ENCODE measurements around the gene TXNRD2. TPM values are rescaled to one million over a fixed set of nuclear protein-coding genes. Genes with fewer than 3 reads are reported as not detected.

Gene TXNRD2
- total RNA-seq, 1 experiment from 2014 or later, result 22.9 TPM

GRCh38 chr22:19991395-19991644 is 49.7 kb upstream of the TXNRD2 start:
- Mint-ChIP-seq H3K36me3 (ENCODE audit: insufficient read depth in 1 of 3, low read depth in 3 of 3) (no peaks in the 10 kb centered on the region), H3K9me3 (no peaks in the 10 kb centered on the region; a peak in 1 of 5 replicates), H3K4me3 (no peak overlapping the region), H3K4me1 (peaks cover 0 to 14% of the 10 kb centered on the region in 2 experiments; a peak in 2 of 4 replicates), H3K27ac (no peak overlapping the region), H3K27me3 (ENCODE audit: low read depth) (no peaks in the 10 kb centered on the region)
- no peak overlapping the region for H2BK12ac ChIP-seq (ENCODE audit: insufficient read length, low read depth, low read length)
- H2AK5ac ChIP-seq (ENCODE audit: insufficient read length, low read length), result no peak overlapping the region
- no peak overlapping the region for H3K23ac ChIP-seq (ENCODE audit: insufficient read length, low read depth, low read length)
- no peaks in the 10 kb centered on the region for H3K27me3 ChIP-seq (ENCODE audit: insufficient read depth, low read length)
- no peak overlapping the region for H4K91ac ChIP-seq (ENCODE audit: insufficient read length, low read depth, low read length)
- no peaks in the 10 kb centered on the region for H3K4me1 ChIP-seq (ENCODE audit: insufficient read depth, low read length)
- H2BK5ac ChIP-seq (ENCODE audit: insufficient read length, low read length), result no peak overlapping the region
- H3T11ph ChIP-seq (ENCODE audit: low read length), result no peak overlapping the region
- no peaks in the 10 kb centered on the region for H3K9me3 ChIP-seq (ENCODE audit: control insufficient read depth, low read depth, low read length)
- no peak overlapping the region for H3K27ac ChIP-seq (ENCODE audit: insufficient read length, low read depth, low read length)
- no peak for TF ChIP-seq CTCF (conservative IDR thresholded peaks at IDR 0.05)
- no peaks in the 10 kb centered on the region for H3K23me2 ChIP-seq (ENCODE audit: insufficient read length, low read depth, low read length, poor library complexity, severe bottlenecking)
- no peak overlapping the region for H4K5ac ChIP-seq (ENCODE audit: insufficient read length, low read depth, low read length)
- H2BK120ac ChIP-seq (ENCODE audit: low read depth, low read length, poor library complexity, severe bottlenecking), result no peak overlapping the region
- H3K4ac ChIP-seq (ENCODE audit: low read depth, low read length), result no peak overlapping the region
- H3K79me1 ChIP-seq (ENCODE audit: insufficient read depth, low read depth, low read length, poor library complexity, severe bottlenecking), result no peaks in the 10 kb centered on the region
- no peak overlapping the region for H2BK20ac ChIP-seq (ENCODE audit: low read depth, low read length, poor library complexity, severe bottlenecking)
- H3K14ac ChIP-seq (ENCODE audit: insufficient read depth, low read length), result no peak overlapping the region; the same call in 1 of the 2 replicates
- no peak overlapping the region for H3K9ac ChIP-seq (ENCODE audit: extremely low read depth, insufficient read length, low read length)
- H4K20me1 ChIP-seq (ENCODE audit: control insufficient read depth, insufficient read depth, insufficient read length), result no peaks in the 10 kb centered on the region
- H2BK15ac ChIP-seq (ENCODE audit: low read depth, low read length), result no peak overlapping the region
- H3K56ac ChIP-seq (ENCODE audit: insufficient read length, low read depth, low read length), result no peak overlapping the region
- no peak overlapping the region for H3K18ac ChIP-seq (ENCODE audit: insufficient read length, low read depth, low read length)
- no peak overlapping the region for H4K8ac ChIP-seq (replicated peaks; ENCODE audit: insufficient read length, low read depth, low read length)
- no peak overlapping the region for H3K4me2 ChIP-seq (ENCODE audit: insufficient read depth, insufficient read length, low read length)
- H2AFZ ChIP-seq (ENCODE audit: low read length), result no peak overlapping the region
- H3K79me2 ChIP-seq (ENCODE audit: insufficient read depth, low read length), result no peaks in the 10 kb centered on the region
- DNase-seq, result no peak
